Trophoblast cell (in vitro differentiated cells and primary cell): ENCODE measurements around the gene ASPN.

Experiments
- DNase-seq, 2 donors: peaks; one replicate each; pipeline ENCODE4 v3.0.0-alpha.2; 2016
- H2AFZ ChIP-seq: 2 replicates; pipeline ENCODE4 v1.6.1; 2013; ENCODE audit warnings: low read length, moderate library complexity, mild to moderate bottlenecking; ENCODE audit not compliant: insufficient read depth, poor library complexity
- H2AK5ac ChIP-seq: 2 replicates; pipeline ENCODE4 v1.6.1; 2013; ENCODE audit warnings: mild to moderate bottlenecking, low read length
- H2BK120ac ChIP-seq: 2 replicates; pipeline ENCODE4 v1.6.1; 2013; ENCODE audit warnings: low read length, mild to moderate bottlenecking, moderate library complexity; ENCODE audit not compliant: insufficient read depth, poor library complexity
- H2BK12ac ChIP-seq: 2 replicates; pipeline ENCODE4 v1.6.1; 2013; ENCODE audit warnings: mild to moderate bottlenecking, low read length, moderate library complexity
- H2BK5ac ChIP-seq: 2 replicates; pipeline ENCODE4 v1.6.1; 2013; ENCODE audit warnings: low read length, low read depth, moderate library complexity, mild to moderate bottlenecking; ENCODE audit not compliant: poor library complexity
- H3K14ac ChIP-seq: 2 replicates; pipeline ENCODE4 v1.6.1; 2013; ENCODE audit warnings: mild to moderate bottlenecking, low read length
- H3K18ac ChIP-seq: 2 replicates; pipeline ENCODE4 v1.6.1; 2013; ENCODE audit warnings: mild to moderate bottlenecking, low read length
- H3K23ac ChIP-seq: 2 replicates; pipeline ENCODE4 v1.6.1; 2013; ENCODE audit warnings: low read length
- H3K27ac ChIP-seq: 2 replicates; pipeline ENCODE4 v1.5.1; 2013; ENCODE audit warnings: low read depth, mild to moderate bottlenecking, inconsistent platforms, low read length, moderate library complexity
- H3K27me3 ChIP-seq: 2 replicates; pipeline ENCODE4 v1.6.1; 2013; ENCODE audit warnings: inconsistent platforms, mild to moderate bottlenecking, low read length, moderate library complexity; ENCODE audit not compliant: insufficient read depth
- H3K36me3 ChIP-seq, 2 experiments: 1 replicate in 1 of 2; 2 replicates in 1 of 2; pipeline ENCODE4 v1.6.1; 2013; ENCODE audit warnings: low read length in 2 of 2, mild to moderate bottlenecking in 2 of 2, moderate library complexity in 1 of 2; ENCODE audit not compliant: insufficient read depth in 2 of 2, control insufficient read depth in 1 of 2
- H3K4ac ChIP-seq: 2 replicates; pipeline ENCODE4 v1.6.1; 2013; ENCODE audit warnings: low read depth, mild to moderate bottlenecking, low read length, moderate library complexity
- H3K4me1 ChIP-seq, 2 experiments: 1 replicate in 1 of 2; 2 replicates in 1 of 2; pipeline ENCODE4 v1.6.1; 2013; ENCODE audit warnings: low read length in 2 of 2, mild to moderate bottlenecking in 2 of 2, moderate library complexity in 1 of 2; ENCODE audit not compliant: insufficient read depth in 2 of 2, control insufficient read depth in 1 of 2
- H3K4me2 ChIP-seq: 2 replicates; pipeline ENCODE4 v1.6.1; 2013; ENCODE audit warnings: inconsistent platforms, mild to moderate bottlenecking, low read length, moderate library complexity
- H3K4me3 ChIP-seq: 2 replicates; pipeline ENCODE4 v1.5.1; 2013; ENCODE audit warnings: mild to moderate bottlenecking, low read depth, low read length, inconsistent platforms
- H3K79me1 ChIP-seq: one replicate; pipeline ENCODE4 v1.6.1; 2013; ENCODE audit warnings: low read length
- H3K79me2 ChIP-seq: 2 replicates; pipeline ENCODE4 v1.6.1; 2013; ENCODE audit warnings: low read length, mild to moderate bottlenecking; ENCODE audit not compliant: control insufficient read depth, insufficient read depth, poor library complexity
- H3K9ac ChIP-seq: 2 replicates; pipeline ENCODE4 v1.6.1; 2013; ENCODE audit warnings: mild to moderate bottlenecking, low read length
- H3K9me3 ChIP-seq: 2 replicates; pipeline ENCODE4 v1.6.1; 2013; ENCODE audit warnings: low read depth, mild to moderate bottlenecking, control low read depth, inconsistent platforms, low read length; ENCODE audit not compliant: insufficient read depth
- H4K12ac ChIP-seq: 2 replicates; pipeline ENCODE4 v1.6.1; 2013; ENCODE audit warnings: low read depth, mild to moderate bottlenecking, low read length, moderate library complexity
- H4K8ac ChIP-seq: 2 replicates; pipeline ENCODE4 v1.6.1; 2013; ENCODE audit warnings: low read depth, mild to moderate bottlenecking, low read length, moderate library complexity
- H4K91ac ChIP-seq: one replicate; pipeline ENCODE4 v1.6.1; 2013; ENCODE audit warnings: low read depth, mild to moderate bottlenecking, low read length, moderate library complexity
- WGBS: extraction: QIAGEN DNeasy Blood & Tissue Kit; methylation state at CpG from one replicate; pipeline ENCODE4 v1.1.7; 2013; ENCODE audit warnings: missing lambda C conversion rate; ENCODE audit not compliant: insufficient read length, insufficient coverage; ENCODE audit errors: extremely low coverage; 5-methylcytosine and 5-hydroxymethylcytosine counted together

Gene ASPN

GRCh38 chr9:92439921-92440750 is 42.2 kb downstream of the ASPN start:
- H3K4me3 ChIP-seq, result no peak overlapping the region
- no CpG with 5 or more reads among the region's 5 CpGs for WGBS

GRCh38 chr9:92438900-92439526 is 43.3 kb downstream of the ASPN start:
- no peaks in the 10 kb centered on the region for H3K9me3 ChIP-seq
- no peak overlapping the region for H3K27ac ChIP-seq
- H2BK12ac ChIP-seq, result no peak overlapping the region
- H2BK120ac ChIP-seq, result no peak overlapping the region
- H3K18ac ChIP-seq, result no peak overlapping the region
- no peak overlapping the region for H3K4me3 ChIP-seq
- no peak overlapping the region for H2BK5ac ChIP-seq
- DNase-seq, result peak in 1 of 2 donors; percentile 7
- H4K91ac ChIP-seq, result no peak overlapping the region
- no peak overlapping the region for H3K14ac ChIP-seq
- no peaks in the 10 kb centered on the region for H3K4me1 ChIP-seq
- H3K79me1 ChIP-seq, result no peaks in the 10 kb centered on the region
- no peak overlapping the region for H4K8ac ChIP-seq
- no peak overlapping the region for H3K4me2 ChIP-seq
- no CpG with 5 or more reads among the region's 5 CpGs for WGBS
- H3K23ac ChIP-seq, result no peak overlapping the region
- no peak overlapping the region for H3K4ac ChIP-seq
- H2AK5ac ChIP-seq, result no peak overlapping the region
- no peaks in the 10 kb centered on the region for H3K79me2 ChIP-seq
- H3K27me3 ChIP-seq, result no peaks in the 10 kb centered on the region
- no peak overlapping the region for H3K9ac ChIP-seq
- no peak overlapping the region for H2AFZ ChIP-seq
- no peaks in the 10 kb centered on the region for H3K36me3 ChIP-seq
- no peak overlapping the region for H4K12ac ChIP-seq

More at GRCh38 chr9:92439921-92440750, 42.2 kb downstream of the ASPN start:
- H3K18ac ChIP-seq, result no peak overlapping the region
- H4K12ac ChIP-seq, result no peak overlapping the region
- H3K4me2 ChIP-seq, result no peak overlapping the region
- DNase-seq, result peak; percentile 7 to 46
- H2AFZ ChIP-seq, result no peak overlapping the region
- no peak overlapping the region for H3K14ac ChIP-seq
- H3K4me1 ChIP-seq, result no peaks in the 10 kb centered on the region
- H3K27me3 ChIP-seq, result no peaks in the 10 kb centered on the region
- no peaks in the 10 kb centered on the region for H3K9me3 ChIP-seq
- no peak overlapping the region for H3K4ac ChIP-seq
- H2AK5ac ChIP-seq, result no peak overlapping the region
- H2BK12ac ChIP-seq, result no peak overlapping the region
- no peak overlapping the region for H4K91ac ChIP-seq
- no peak overlapping the region for H2BK5ac ChIP-seq
- H3K79me1 ChIP-seq, result no peaks in the 10 kb centered on the region
- H3K27ac ChIP-seq, result no peak overlapping the region
- H3K9ac ChIP-seq, result no peak overlapping the region
- no peak overlapping the region for H3K23ac ChIP-seq
- no peak overlapping the region for H2BK120ac ChIP-seq
- no peaks in the 10 kb centered on the region for H3K79me2 ChIP-seq
- H4K8ac ChIP-seq, result no peak overlapping the region
- H3K36me3 ChIP-seq, result no peaks in the 10 kb centered on the region

GRCh38 chr9:92435263-92435662 is 47.0 kb downstream of the ASPN start:
- Histone ChIP-seq H2BK120ac (no peak overlapping the region), H3K79me2 (no peaks in the 10 kb centered on the region), H3K23ac (no peak overlapping the region), H3K9ac (no peak overlapping the region), H3K4me2 (no peak overlapping the region), H3K9me3 (no peaks in the 10 kb centered on the region), H4K8ac (no peak overlapping the region), H3K4ac (no peak overlapping the region), H3K14ac (no peak overlapping the region), H3K79me1 (no peaks in the 10 kb centered on the region), H3K4me1 (no peaks in the 10 kb centered on the region), H2BK12ac (no peak overlapping the region), H3K4me3 (no peak overlapping the region), H3K18ac (no peak overlapping the region), H3K27me3 (no peaks in the 10 kb centered on the region), H4K12ac (no peak overlapping the region), H3K27ac (no peak overlapping the region), H2AK5ac (no peak overlapping the region), H4K91ac (no peak overlapping the region), H2BK5ac (no peak overlapping the region), H2AFZ (no peak overlapping the region), H3K36me3 (no peaks in the 10 kb centered on the region)
- WGBS, result no CpG with 5 or more reads among the region's 1 CpG
- DNase-seq, result no peak

GRCh38 chr9:92432972-92433548 is 49.2 kb downstream of the ASPN start:
- no peaks in the 10 kb centered on the region for H3K36me3 ChIP-seq
- no peak overlapping the region for H3K14ac ChIP-seq
- H2BK120ac ChIP-seq, result no peak overlapping the region
- H2BK12ac ChIP-seq, result no peak overlapping the region
- H2BK5ac ChIP-seq, result no peak overlapping the region
- no peak overlapping the region for H3K9ac ChIP-seq
- H3K4me3 ChIP-seq, result no peak overlapping the region
- no peak overlapping the region for H2AK5ac ChIP-seq
- H3K9me3 ChIP-seq, result no peaks in the 10 kb centered on the region
- no peak overlapping the region for H3K27ac ChIP-seq
- H4K91ac ChIP-seq, result no peak overlapping the region
- no peak overlapping the region for H4K12ac ChIP-seq
- no peaks in the 10 kb centered on the region for H3K27me3 ChIP-seq
- H3K4me1 ChIP-seq, result no peaks in the 10 kb centered on the region
- no peak overlapping the region for H3K4me2 ChIP-seq
- DNase-seq, result no peak
- no peak overlapping the region for H2AFZ ChIP-seq
- H3K79me2 ChIP-seq, result no peaks in the 10 kb centered on the region
- H3K23ac ChIP-seq, result no peak overlapping the region
- WGBS, result no CpG with 5 or more reads among the region's 5 CpGs
- no peaks in the 10 kb centered on the region for H3K79me1 ChIP-seq
- no peak overlapping the region for H4K8ac ChIP-seq
- H3K4ac ChIP-seq, result no peak overlapping the region
- no peak overlapping the region for H3K18ac ChIP-seq
